Tibial artery (tissue), 4 donors: ENCODE data around the gene AKR1D1.
"Not testable (repeated sequence)": the region's sequence is repeated elsewhere in the genome, so short reads cannot be mapped to it uniquely, and the experiment has no call there.

Source experiments
- DNase-seq, 2 donors: peaks; one replicate each; pipeline ENCODE4 v3.0.0-alpha.2; 2019
- H3K27ac ChIP-seq, 2 donors: fragments of 200-600 bp; sonication (generic) in 1 of 2; 1 replicate in 1 of 2; 2 replicates in 1 of 2; pipeline ENCODE4 v1.5.1; 2018 to 2019; ENCODE audit warnings: mild to moderate bottlenecking in 1 of 2
- H3K27me3 ChIP-seq, 2 donors: fragments of 200-600 bp; sonication (generic) in 1 of 2; one replicate each; pipeline versions ENCODE4 v1.5.1 to v1.6.0; 2016 to 2019
- H3K36me3 ChIP-seq, 3 donors: fragments of 200-600 bp; sonication (generic) in 2 of 3; one replicate each; pipeline ENCODE4 v1.5.1; 2016 to 2019; ENCODE audit warnings: mild to moderate bottlenecking in 2 of 3
- H3K4me1 ChIP-seq, 4 donors: fragments of 200-600 bp; sonication (generic) in 2 of 4; 1 replicate in 3 of 4; 2 replicates in 1 of 4; pipeline ENCODE4 v1.5.1; 2016 to 2019
- H3K4me3 ChIP-seq, 2 donors: fragments of 200-600 bp; sonication (generic) in 1 of 2; 1 replicate in 1 of 2; 2 replicates in 1 of 2; pipeline ENCODE4 v1.5.1; 2018 to 2019; ENCODE audit warnings: mild to moderate bottlenecking in 2 of 2
- H3K9me3 ChIP-seq, 3 donors: fragments of 200-600 bp; sonication (generic) in 1 of 3; one replicate each; pipeline ENCODE4 v1.5.1; 2016 to 2019
- intact Hi-C: fragments of 100-400 bp; cut with DNase I; formaldehyde crosslinking; loops from one replicate; pipeline ENCODE4 v1.15.0; 2023; ENCODE audit warnings: low total_unique reads
- TF ChIP-seq, protein P1 (sequence below), 2 experiments: fragments of 200-600 bp in 1 of 2; fragments of 450-650 bp in 1 of 2; IDR thresholded peaks; one replicate each; pipeline ENCODE4 v1.5.1; 2017 to 2019; ENCODE audit warnings: antibody characterized with exemption in 2 of 2, mild to moderate bottlenecking in 1 of 2, moderate library complexity in 1 of 2

Gene AKR1D1

DNA sequence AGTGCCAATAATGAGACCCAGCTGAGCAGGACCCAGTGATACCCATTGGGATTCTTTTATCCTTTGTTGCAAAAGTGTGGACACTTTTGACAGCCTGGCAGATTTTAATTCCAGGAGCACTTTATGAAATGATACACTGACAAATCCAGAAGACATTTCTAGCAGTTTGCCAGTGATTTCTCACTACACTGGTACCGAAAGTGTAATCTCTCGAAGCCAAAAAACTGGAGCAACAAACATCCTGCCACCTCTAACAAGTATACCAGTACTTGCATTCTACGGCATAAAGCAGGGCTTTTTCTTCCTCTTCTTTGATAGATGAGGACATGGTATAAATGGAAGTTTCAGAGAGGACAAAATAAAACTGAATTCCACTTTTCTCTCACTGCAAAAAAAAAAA lies 28.4 kb upstream of the AKR1D1 start:
- Histone ChIP-seq H3K4me3 (no peak overlapping the region), H3K27me3 (no peaks in the 10 kb centered on the region), H3K27ac (no peak overlapping the region), H3K36me3 (no peaks in the 10 kb centered on the region), H3K4me1 (no peaks in the 10 kb centered on the region), H3K9me3 (no peaks in the 10 kb centered on the region)
- intact Hi-C loops = no loop called here
- DNase-seq = no peak
- TF ChIP-seq, protein P1, sequence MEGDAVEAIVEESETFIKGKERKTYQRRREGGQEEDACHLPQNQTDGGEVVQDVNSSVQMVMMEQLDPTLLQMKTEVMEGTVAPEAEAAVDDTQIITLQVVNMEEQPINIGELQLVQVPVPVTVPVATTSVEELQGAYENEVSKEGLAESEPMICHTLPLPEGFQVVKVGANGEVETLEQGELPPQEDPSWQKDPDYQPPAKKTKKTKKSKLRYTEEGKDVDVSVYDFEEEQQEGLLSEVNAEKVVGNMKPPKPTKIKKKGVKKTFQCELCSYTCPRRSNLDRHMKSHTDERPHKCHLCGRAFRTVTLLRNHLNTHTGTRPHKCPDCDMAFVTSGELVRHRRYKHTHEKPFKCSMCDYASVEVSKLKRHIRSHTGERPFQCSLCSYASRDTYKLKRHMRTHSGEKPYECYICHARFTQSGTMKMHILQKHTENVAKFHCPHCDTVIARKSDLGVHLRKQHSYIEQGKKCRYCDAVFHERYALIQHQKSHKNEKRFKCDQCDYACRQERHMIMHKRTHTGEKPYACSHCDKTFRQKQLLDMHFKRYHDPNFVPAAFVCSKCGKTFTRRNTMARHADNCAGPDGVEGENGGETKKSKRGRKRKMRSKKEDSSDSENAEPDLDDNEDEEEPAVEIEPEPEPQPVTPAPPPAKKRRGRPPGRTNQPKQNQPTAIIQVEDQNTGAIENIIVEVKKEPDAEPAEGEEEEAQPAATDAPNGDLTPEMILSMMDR (IDR thresholded peaks at IDR 0.05) = no peak

DNA sequence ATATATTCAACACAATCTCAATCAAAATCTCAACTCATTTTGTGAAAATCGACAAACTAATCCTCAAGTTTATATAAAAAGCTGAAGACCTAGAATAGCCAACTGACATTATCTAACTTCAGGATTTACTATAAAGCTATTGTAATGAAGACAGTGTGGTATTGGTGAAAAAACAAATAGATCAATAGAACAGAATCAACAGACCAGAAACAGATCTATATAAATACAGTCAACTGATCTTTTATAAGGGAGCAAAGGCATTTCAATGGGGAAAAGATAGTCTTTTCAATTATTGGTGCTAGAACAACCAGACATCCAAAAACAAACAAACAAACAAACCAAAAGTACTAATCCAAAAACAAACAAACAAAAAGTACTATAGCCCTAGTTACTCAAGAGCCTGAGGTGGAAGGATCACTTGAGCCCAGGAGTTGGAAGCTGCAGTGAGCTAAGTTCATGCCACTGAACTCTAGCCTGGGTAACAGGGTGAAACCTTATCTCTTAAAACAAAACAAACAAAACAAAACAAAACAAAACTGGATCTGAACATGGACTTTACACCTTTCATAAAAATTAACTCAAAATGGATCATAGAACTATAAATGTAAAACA lies 26.6 kb upstream of the AKR1D1 start:
- H3K36me3 ChIP-seq = no peaks in the 10 kb centered on the region
- intact Hi-C loops = no loop called here
- no peaks in the 10 kb centered on the region for H3K27me3 ChIP-seq
- no peaks in the 10 kb centered on the region for H3K9me3 ChIP-seq
- no peak overlapping the region for H3K27ac ChIP-seq
- no peaks in the 10 kb centered on the region for H3K4me1 ChIP-seq
- H3K4me3 ChIP-seq = no peak overlapping the region
- TF ChIP-seq, protein P1 (IDR thresholded peaks at IDR 0.05) = no peak
- no peak for DNase-seq

DNA sequence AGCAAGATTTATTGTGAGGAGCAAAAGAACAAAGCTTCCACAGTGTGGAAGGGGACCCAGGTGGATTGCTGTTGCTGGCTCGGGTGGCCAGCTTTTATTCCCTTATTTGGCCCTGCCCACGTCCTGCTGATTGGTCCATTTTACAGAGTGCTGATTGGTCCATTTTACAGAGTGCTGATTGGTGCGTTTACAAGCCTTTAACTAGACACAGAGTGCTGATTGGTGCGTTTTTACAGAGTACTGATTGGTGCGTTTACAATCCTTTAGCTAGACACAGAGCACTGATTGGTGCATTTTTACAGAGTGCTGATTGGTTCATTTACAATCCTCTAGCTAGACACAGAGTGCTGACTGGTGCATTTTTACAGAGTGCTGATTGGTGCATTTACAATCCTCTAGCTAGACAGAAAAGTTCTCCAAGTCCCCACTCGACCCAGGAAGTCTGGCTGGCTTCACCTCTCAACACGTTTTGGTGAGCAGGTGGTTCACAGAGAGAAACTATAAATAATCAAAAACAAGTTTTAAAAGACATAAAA lies 24.5 kb upstream of the AKR1D1 start:
- H3K36me3 ChIP-seq, DNase-seq, intact Hi-C loops, H3K4me3 ChIP-seq, H3K4me1 ChIP-seq, H3K27ac ChIP-seq, H3K9me3 ChIP-seq, H3K27me3 ChIP-seq: not testable (repeated sequence)

DNA sequence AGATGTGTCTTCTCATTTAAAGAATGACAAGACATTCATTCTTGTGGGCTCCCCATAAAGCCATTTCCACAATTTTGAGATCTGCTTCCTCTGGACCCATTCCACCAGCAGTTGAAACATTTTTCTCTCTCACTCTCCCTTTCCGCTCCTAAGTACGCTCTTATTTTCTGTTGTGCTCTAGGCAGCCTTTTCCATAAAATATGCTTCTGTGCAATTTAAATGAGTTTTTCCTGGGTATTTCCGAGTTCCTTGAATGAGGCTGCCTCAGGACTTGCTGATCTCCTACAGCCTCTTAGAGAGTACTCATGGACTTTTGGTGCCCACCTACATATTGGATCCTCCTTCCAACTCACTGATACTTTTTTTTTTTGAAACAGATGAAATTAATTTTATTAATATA lies 23.6 kb upstream of the AKR1D1 start:
- Histone ChIP-seq H3K4me1 (no peaks in the 10 kb centered on the region), H3K27me3 (no peaks in the 10 kb centered on the region), H3K9me3 (no peaks in the 10 kb centered on the region), H3K27ac (no peak overlapping the region), H3K36me3 (no peaks in the 10 kb centered on the region), H3K4me3 (no peak overlapping the region)
- TF ChIP-seq, protein P1 (IDR thresholded peaks at IDR 0.05) = no peak
- no peak for DNase-seq
- intact Hi-C loops = no loop called here

DNA sequence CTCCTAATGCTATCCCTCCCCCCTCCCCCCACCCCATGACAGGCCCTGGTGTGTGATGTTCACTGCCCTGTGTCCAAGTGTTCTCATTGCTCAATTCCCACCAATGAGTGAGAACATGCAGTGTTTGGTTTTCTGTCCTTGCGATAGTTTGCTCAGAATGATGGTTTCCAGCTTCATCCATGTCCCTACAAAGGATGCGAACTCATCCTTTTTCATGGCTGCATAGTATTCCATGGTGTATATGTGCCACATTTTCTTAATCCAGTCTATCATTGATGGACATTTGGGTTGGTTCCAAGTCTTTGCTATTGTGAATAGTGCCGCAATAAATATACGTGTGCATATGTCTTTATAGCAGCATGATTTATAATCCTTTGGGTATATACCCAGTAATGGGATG lies 20.6 kb upstream of the AKR1D1 start:
- H3K4me1 ChIP-seq, intact Hi-C loops: not testable (repeated sequence)

DNA sequence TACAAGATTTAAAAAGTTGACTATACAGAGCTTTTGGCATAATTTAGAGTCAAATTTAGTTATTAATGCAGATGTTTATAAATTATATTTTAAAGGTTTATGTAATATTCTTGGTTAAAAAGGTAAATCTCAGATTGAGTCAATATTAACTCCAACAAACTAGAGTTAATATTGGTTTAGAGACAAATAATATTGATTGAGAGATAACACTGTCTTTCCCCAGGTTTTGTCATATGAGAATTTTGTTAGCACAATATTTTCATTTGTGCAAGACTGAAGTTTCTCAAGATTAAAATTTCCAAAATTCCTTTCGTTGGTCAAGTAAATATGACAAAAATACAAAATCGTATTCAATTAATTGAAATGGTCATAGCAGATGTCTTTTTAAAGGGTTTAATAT lies 12.9 kb upstream of the AKR1D1 start:
- H3K27me3 ChIP-seq = no peaks in the 10 kb centered on the region
- H3K4me3 ChIP-seq = no peak overlapping the region
- H3K4me1 ChIP-seq = no peaks in the 10 kb centered on the region
- no peaks in the 10 kb centered on the region for H3K36me3 ChIP-seq
- no peak overlapping the region for H3K27ac ChIP-seq
- TF ChIP-seq, protein P1 (IDR thresholded peaks at IDR 0.05) = no peak
- no peak for DNase-seq
- intact Hi-C loops = no loop called here
- no peaks in the 10 kb centered on the region for H3K9me3 ChIP-seq

More for the DNA sequence above, 20.6 kb upstream of the AKR1D1 start:
- H3K4me3 ChIP-seq, H3K9me3 ChIP-seq, H3K36me3 ChIP-seq, H3K27ac ChIP-seq, DNase-seq, H3K27me3 ChIP-seq: not testable (repeated sequence)
